ENCODE measurements around the gene GRM1. TPM values are rescaled to one million over a fixed set of nuclear protein-coding genes. Genes with fewer than 3 reads are reported as not detected.

The GRM1 gene
- total RNA-seq, result under 1 TPM in 1 of 4 donors, not detected in 3; 0.10 TPM

GRCh38 chr6:146028851-146029572 lies at the start of gene GRM1:
Gene GRM1, plus strand, starts transcription at chr6:146029062. Its CDS starts 456 bp downstream, at chr6:146029518.
- intact Hi-C loops (cut with DNase I; ENCODE audit: low total_unique reads), result no loop called here
- WGBS, 2 donors, result 8 to 13% methylated on average over 38 to 39 of the region's 39 CpGs

GRCh38 chr6:146009338-146009737 lies 19.5 kb upstream of the GRM1 start:
- WGBS, 2 donors, result 76 to 79% methylated on average over 1 of the region's 1 CpG
- TF ChIP-seq CTCF (IDR thresholded peaks at IDR 0.05) (no peak), POLR2A (IDR thresholded peaks at IDR 0.05) (no peak)
- no peak overlapping the region for H3K4me3 ChIP-seq (ENCODE audit: low read depth, poor library complexity, severe bottlenecking)
- intact Hi-C loops (cut with DNase I; ENCODE audit: low total_unique reads), result loop anchor here (5.0 kb wide), 1 partner anchor 1087 kb away; no protein-coding TSS in a partner anchor
- DNase-seq (ENCODE audit: low spot score in 2 of 2), result no peak

More at GRCh38 chr6:146028851-146029572, at the start of gene GRM1:
- no peak for DNase-seq (ENCODE audit: low spot score in 2 of 2)
- TF ChIP-seq POLR2A (IDR thresholded peaks at IDR 0.05) (no peak), CTCF (IDR thresholded peaks at IDR 0.05) (no peak)
- no peak within 1 kb of the TSS for H3K4me3 ChIP-seq (ENCODE audit: low read depth, poor library complexity, severe bottlenecking)

- intact Hi-C loops (cut with DNase I; ENCODE audit: low total_unique reads), result no loop called here
- no peak for DNase-seq (ENCODE audit: low spot score in 2 of 2)
- no peak for TF ChIP-seq CTCF (IDR thresholded peaks at IDR 0.05)
- no peak for TF ChIP-seq POLR2A (IDR thresholded peaks at IDR 0.05)
- no peak overlapping the region for H3K4me3 ChIP-seq (ENCODE audit: low read depth, poor library complexity, severe bottlenecking)
Measured at GRCh38 chr6:146014233-146014632, 14.6 kb upstream of the GRM1 start.

- intact Hi-C loops (cut with DNase I; ENCODE audit: low total_unique reads), result no loop called here
- TF ChIP-seq CTCF (IDR thresholded peaks at IDR 0.05) (no peak), POLR2A (IDR thresholded peaks at IDR 0.05) (no peak)
- DNase-seq (ENCODE audit: low spot score in 2 of 2), result no peak
- no peak overlapping the region for H3K4me3 ChIP-seq (ENCODE audit: low read depth, poor library complexity, severe bottlenecking)
Measured at GRCh38 chr6:146017672-146018071, 11.2 kb upstream of the GRM1 start.

GRCh38 chr6:146026873-146027272 lies 2.0 kb upstream of the GRM1 start:
- H3K4me3 ChIP-seq (ENCODE audit: low read depth, poor library complexity, severe bottlenecking), result no peak overlapping the region
- no peak for DNase-seq (ENCODE audit: low spot score in 2 of 2)
- WGBS, 2 donors, result 75 to 79% methylated on average over 3 of the region's 3 CpGs
- intact Hi-C loops (cut with DNase I; ENCODE audit: low total_unique reads), result no loop called here
- TF ChIP-seq POLR2A (IDR thresholded peaks at IDR 0.05) (no peak), CTCF (IDR thresholded peaks at IDR 0.05) (no peak)

Measured in lower leg skin (tissue), 4 donors.